ENCODE results near the gene FOXE3. TPM values are rescaled to one million over a fixed set of nuclear protein-coding genes. Genes with fewer than 3 reads are reported as not detected.
A peak's percentile ranks its signal among the peaks of the same experiment; 100 is the strongest.

Gene FOXE3
- total and polyA plus RNA-seq, 5 experiments from 2014 or later = not detected

- H3K27ac Mint-ChIP-seq = peak overlapping the region in 2 of 10 donors; percentile 18 to 69
- DNase-seq (no peak), ATAC-seq (no peak)
- H3K27me3 Mint-ChIP-seq = peaks cover 29 to 74% (median 42%) of the 10 kb centered on the region in 5 donors
- peaks cover 0 to 6% (median 5%) of the 10 kb centered on the region in 3 donors for H3K36me3 Mint-ChIP-seq
- POLR2A ChIA-PET = no interaction called here
- no peaks in the 10 kb centered on the region for H3K9me3 Mint-ChIP-seq
- H3K4me1 Mint-ChIP-seq = peaks cover 24 to 43% (median 42%) of the 10 kb centered on the region in 4 donors
- H3K4me3 Mint-ChIP-seq = no peak overlapping the region
Measured at GRCh38 chr1:47431534-47431933, 15.4 kb downstream of the FOXE3 start.

GRCh38 chr1:47432071-47433036 lies 16.3 kb downstream of the FOXE3 start:
- no peaks in the 10 kb centered on the region for H3K9me3 Mint-ChIP-seq
- peak overlapping the region in 5 of 10 donors; percentile 13 to 85 (median 38) for H3K27ac Mint-ChIP-seq
- DNase-seq (peak; percentile 32 to 83 (median 50)), ATAC-seq (peak; percentile 51 to 60)
- peaks cover 28 to 66% (median 40%) of the 10 kb centered on the region in 5 donors for H3K27me3 Mint-ChIP-seq
- H3K4me3 Mint-ChIP-seq = peak overlapping the region; percentile 58 to 86 (median 75)
- POLR2A ChIA-PET = no interaction called here
- H3K4me1 Mint-ChIP-seq = peaks cover 26 to 46% (median 45%) of the 10 kb centered on the region in 4 donors
- peaks cover 0 to 6% (median 5%) of the 10 kb centered on the region in 3 donors for H3K36me3 Mint-ChIP-seq

- Mint-ChIP-seq H3K4me1 (peaks cover 26 to 46% (median 45%) of the 10 kb centered on the region in 4 donors), H3K27ac (peak overlapping the region in 2 of 10 donors; percentile 38 to 85), H3K36me3 (peaks cover 0 to 6% (median 5%) of the 10 kb centered on the region in 3 donors), H3K9me3 (no peaks in the 10 kb centered on the region), H3K27me3 (peaks cover 25 to 59% (median 35%) of the 10 kb centered on the region in 5 donors), H3K4me3 (peak overlapping the region; percentile 58 to 86 (median 75))
- ATAC-seq (no peak), DNase-seq (no peak)
- POLR2A ChIA-PET = no interaction called here
Measured at GRCh38 chr1:47433037-47433421, 16.9 kb downstream of the FOXE3 start.

GRCh38 chr1:47433477-47434050 lies 17.5 kb downstream of the FOXE3 start:
- H3K9me3 Mint-ChIP-seq = no peaks in the 10 kb centered on the region
- peaks cover 26 to 48% (median 46%) of the 10 kb centered on the region in 4 donors for H3K4me1 Mint-ChIP-seq
- peak overlapping the region in 1 of 10 donors; percentile 85 for H3K27ac Mint-ChIP-seq
- no peak for DNase-seq
- POLR2A ChIA-PET = no interaction called here
- peaks cover 0 to 4% (median 4%) of the 10 kb centered on the region in 3 donors for H3K36me3 Mint-ChIP-seq
- ATAC-seq = no peak
- H3K4me3 Mint-ChIP-seq = peak overlapping the region; percentile 50 to 86 (median 75)
- H3K27me3 Mint-ChIP-seq = peaks cover 23 to 57% (median 35%) of the 10 kb centered on the region in 5 donors

GRCh38 chr1:47434051-47434842 lies 18.2 kb downstream of the FOXE3 start:
- POLR2A ChIA-PET = no interaction called here
- ATAC-seq (no peak), DNase-seq (no peak)
- Mint-ChIP-seq H3K4me1 (peaks cover 26 to 48% (median 46%) of the 10 kb centered on the region in 4 donors), H3K27ac (peak overlapping the region in 1 of 10 donors; percentile 22), H3K9me3 (no peaks in the 10 kb centered on the region), H3K27me3 (peaks cover 17 to 51% (median 31%) of the 10 kb centered on the region in 5 donors), H3K4me3 (peak overlapping the region; percentile 50 to 81 (median 70)), H3K36me3 (peaks cover 0 to 4% (median 0%) of the 10 kb centered on the region in 3 donors)

GRCh38 chr1:47435506-47436303 lies 19.6 kb downstream of the FOXE3 start:
- DNase-seq (no peak), ATAC-seq (no peak)
- Mint-ChIP-seq H3K36me3 (peaks cover 0 to 4% (median 0%) of the 10 kb centered on the region in 3 donors), H3K27ac (peak overlapping the region in 6 of 10 donors; percentile 49 to 89 (median 68)), H3K4me3 (peak overlapping the region in 7 of 10 donors; percentile 78 to 93 (median 88)), H3K27me3 (peaks cover 14 to 42% (median 28%) of the 10 kb centered on the region in 5 donors), H3K4me1 (peaks cover 26 to 49% (median 46%) of the 10 kb centered on the region in 4 donors), H3K9me3 (no peaks in the 10 kb centered on the region)
- POLR2A ChIA-PET = interaction anchor here (0.7 kb wide), 1 partner anchor 291 kb away, joined by 7 read pairs; no protein-coding TSS in a partner anchor

GRCh38 chr1:47436304-47436978 lies 20.4 kb downstream of the FOXE3 start:
- H3K27ac Mint-ChIP-seq = peak overlapping the region; percentile 37 to 91 (median 80)
- POLR2A ChIA-PET = no interaction called here
- peaks cover 23 to 46% (median 41%) of the 10 kb centered on the region in 4 donors for H3K4me1 Mint-ChIP-seq
- H3K27me3 Mint-ChIP-seq = peaks cover 9 to 34% (median 22%) of the 10 kb centered on the region in 5 donors
- peak; percentile 13 to 16 for ATAC-seq
- peak; percentile 40 to 78 (median 65) for DNase-seq
- H3K4me3 Mint-ChIP-seq = peak overlapping the region in 9 of 10 donors; percentile 78 to 93 (median 88)
- no peaks in the 10 kb centered on the region for H3K36me3 Mint-ChIP-seq
- no peaks in the 10 kb centered on the region for H3K9me3 Mint-ChIP-seq

GRCh38 chr1:47436979-47437446 lies 20.9 kb downstream of the FOXE3 start:
- DNase-seq (no peak), ATAC-seq (peak; percentile 6 to 12)
- peaks cover 9 to 30% (median 20%) of the 10 kb centered on the region in 5 donors for H3K27me3 Mint-ChIP-seq
- H3K4me1 Mint-ChIP-seq = peaks cover 23 to 41% (median 36%) of the 10 kb centered on the region in 4 donors
- H3K36me3 Mint-ChIP-seq = no peaks in the 10 kb centered on the region
- peak overlapping the region in 9 of 10 donors; percentile 47 to 91 (median 82) for H3K27ac Mint-ChIP-seq
- peak overlapping the region in 9 of 10 donors; percentile 78 to 93 (median 88) for H3K4me3 Mint-ChIP-seq
- H3K9me3 Mint-ChIP-seq = no peaks in the 10 kb centered on the region
- POLR2A ChIA-PET = interaction anchor here (0.9 to 1.0 kb wide), 2 partner anchors 103 to 289 kb away, joined by 4 to 8 read pairs; partner anchors contain the start of gene CMPK1

GRCh38 chr1:47437447-47438164 lies 21.5 kb downstream of the FOXE3 start, which contains the start of gene FOXD2:
Gene FOXD2, plus strand, starts transcription at chr1:47438044. Its CDS starts 92 bp downstream, at chr1:47438136.
- peak; percentile 84 to 99 (median 92) for DNase-seq
- Mint-ChIP-seq H3K36me3 (no peaks in the 10 kb centered on the region), H3K27ac (peak within 1 kb of the TSS; percentile 43 to 91 (median 80)), H3K4me1 (peaks cover 17 to 35% (median 30%) of the 10 kb centered on the region in 4 donors), H3K27me3 (peaks cover 4 to 24% (median 15%) of the 10 kb centered on the region in 5 donors), H3K9me3 (no peaks in the 10 kb centered on the region), H3K4me3 (peak within 1 kb of the TSS in 9 of 10 donors; percentile 81 to 93 (median 88))
- peak; percentile 84 to 86 for ATAC-seq
- POLR2A ChIA-PET = interaction anchor here (0.9 to 1.3 kb wide), 4 partner anchors 11 to 288 kb away, joined by 3 to 8 read pairs (median 4); partner anchors contain the start of gene CMPK1

Data from naive thymus-derived CD8-positive, alpha-beta T cell (primary cell).